ENCODE results near the gene CCSAP. TPM values are rescaled to one million over a fixed set of nuclear protein-coding genes. Genes with fewer than 3 reads are reported as not detected.

CCSAP gene
- polyA plus RNA-seq, 4 donors, result 8.9 to 11.9 (median 10.1) TPM

Other genes with a start within 250 kb of the CCSAP start
- 10 to 100 TPM; 51.9 to 65.9 (median 59.4) TPM for gene RAB4A, start 71.9 kb downstream of the CCSAP start, polyA plus RNA-seq (ENCODE audit: insufficient read length in 4 of 4)
- gene ACTA1, start 91.0 kb upstream of the CCSAP start, polyA plus RNA-seq (ENCODE audit: insufficient read length in 4 of 4), result 1 to 10 TPM in 2 of 4 donors, under 1 TPM in 2; 0.77 to 1.5 (median 1.1) TPM
- gene NUP133, start 165.3 kb upstream of the CCSAP start, polyA plus RNA-seq (ENCODE audit: insufficient read length in 4 of 4), result 10 to 100 TPM; 44.7 to 53.1 (median 49.2) TPM
- 10 to 100 TPM; 20.2 to 24.7 (median 22.0) TPM for gene ABCB10, start 215.7 kb upstream of the CCSAP start, polyA plus RNA-seq (ENCODE audit: insufficient read length in 4 of 4)